Transverse colon (tissue), 4 donors: ENCODE measurements around the gene PCSK5. TPM values are rescaled to one million over a fixed set of nuclear protein-coding genes. Genes with fewer than 3 reads are reported as not detected.

Experiments
- DNase-seq: peaks from one replicate; pipeline ENCODE4 v3.0.0-alpha.2; 2019
- H3K27ac ChIP-seq, 4 donors: fragments of 200-600 bp; sonication (generic); 2 replicates each; pipeline ENCODE4 v1.5.1; 2016 to 2018; ENCODE audit warnings: inconsistent platforms in 4 of 4
- H3K27me3 ChIP-seq: fragments of 200-600 bp; sonication (generic); 2 replicates; pipeline ENCODE4 v1.5.1; 2017; ENCODE audit warnings: inconsistent platforms
- H3K36me3 ChIP-seq, 4 donors: fragments of 200-600 bp; sonication (generic); 2 replicates each; pipeline ENCODE4 v1.5.1; 2017 to 2019; ENCODE audit warnings: inconsistent platforms in 4 of 4
- H3K4me1 ChIP-seq, 4 donors: fragments of 200-600 bp; sonication (generic); 2 replicates each; pipeline ENCODE4 v1.5.1; 2017 to 2020; ENCODE audit warnings: inconsistent platforms in 4 of 4
- H3K4me3 ChIP-seq, 4 donors: fragments of 200-600 bp; sonication (generic); 1 replicate in 1 of 4; 2 replicates in 3 of 4; pipeline versions ENCODE4 v1.5.1 to v1.6.1; 2017 to 2019; ENCODE audit warnings: inconsistent platforms in 4 of 4
- H3K9me3 ChIP-seq, 2 donors: fragments of 200-600 bp; sonication (generic); 2 replicates each; pipeline ENCODE4 v1.5.1; 2017 to 2019; ENCODE audit warnings: inconsistent platforms in 2 of 2
- CTCF ChIP-seq, 5 experiments: fragments of 200-600 bp in 3 of 5; fragments of 450-650 bp in 2 of 5; sonication (generic) in 3 of 5; IDR thresholded peaks; 1 replicate in 2 of 5; 2 replicates in 3 of 5; pipeline ENCODE4 v1.5.1; 2016 to 2017; ENCODE audit warnings: antibody characterized with exemption in 5 of 5, inconsistent platforms in 3 of 5, mild to moderate bottlenecking in 2 of 5, moderate library complexity in 1 of 5
- EP300 ChIP-seq: sonication (generic); formaldehyde crosslinking; IDR thresholded peaks from one replicate; pipeline ENCODE4 v1.6.1; 2017; ENCODE audit warnings: antibody characterized with exemption, low read depth
- POLR2A ChIP-seq: fragments of 450-650 bp; IDR thresholded peaks from one replicate; pipeline ENCODE4 v1.6.1; 2016; ENCODE audit warnings: antibody characterized with exemption, mild to moderate bottlenecking, moderate library complexity
- POLR2AphosphoS5 ChIP-seq, 3 donors: sonication (generic); formaldehyde crosslinking; IDR thresholded peaks; one replicate each; pipeline ENCODE4 v1.6.1; 2016; ENCODE audit warnings: antibody characterized with exemption in 3 of 3
- WGBS, 2 donors: methylation state at CpG; one replicate each; pipeline ENCODE4 v1.1.5; 2018; ENCODE audit warnings: low coverage in 1 of 2; 5-methylcytosine and 5-hydroxymethylcytosine counted together
- in situ Hi-C, 4 donors: fragments of 200-750 bp; cut with MboI; loops; one replicate each; pipeline versions ENCODE4 v1.15.0 to v1.15.1; 2017; ENCODE audit warnings: low sequenced_read_pairs in 3 of 4, low pct_ligation_motif_present in 1 of 4, low pct_unique_long_range_greater_than_20kb in 1 of 4
- intact Hi-C: fragments of 100-400 bp; cut with DNase I; formaldehyde crosslinking; loops from one replicate; pipeline ENCODE4 v1.15.1; 2023; ENCODE audit warnings: low total_unique reads
- total RNA-seq, 4 donors: library from RNA; depleted of rRNA; stranded (reverse); fragments of >200 nt; gene quantifications; one replicate each; pipeline ENCODE4 v1.1.0, GENCODE V29; 2016

PCSK5 gene
- total RNA-seq, 4 donors from 2014 or later, result 110 to 248 (median 127) TPM

- no peaks in the 10 kb centered on the region for H3K27me3 ChIP-seq
- 69 to 84% methylated on average over 5 of the region's 5 CpGs for WGBS, 2 donors
- no peak for DNase-seq
- no peak overlapping the region for H3K27ac ChIP-seq
- peaks cover 0 to 13% (median 0%) of the 10 kb centered on the region in 4 donors for H3K4me1 ChIP-seq
- in situ Hi-C loops, result no loop called here
- no peak overlapping the region for H3K4me3 ChIP-seq
- H3K9me3 ChIP-seq, result no peaks in the 10 kb centered on the region
- H3K36me3 ChIP-seq, result peaks cover 0 to 9% (median 0%) of the 10 kb centered on the region in 4 donors
- TF ChIP-seq CTCF (IDR thresholded peaks at IDR 0.05), result no peak
- TF ChIP-seq POLR2A, result no peak
- no peak for TF ChIP-seq EP300
- TF ChIP-seq POLR2AphosphoS5 (IDR thresholded peaks at IDR 0.05), result no peak
- intact Hi-C loops, result no loop called here
Observed at GRCh38 chr9:76027416-76027815, 136.9 kb downstream of the PCSK5 start.

GRCh38 chr9:76027861-76028260 is 137.4 kb downstream of the PCSK5 start:
- no peaks in the 10 kb centered on the region for H3K9me3 ChIP-seq
- intact Hi-C loops (no loop called here), in situ Hi-C loops (no loop called here)
- no peaks in the 10 kb centered on the region for H3K27me3 ChIP-seq
- H3K4me3 ChIP-seq, result no peak overlapping the region
- peaks cover 0 to 13% (median 0%) of the 10 kb centered on the region in 4 donors for H3K4me1 ChIP-seq
- DNase-seq, result no peak
- 81 to 97% methylated on average over 2 of the region's 2 CpGs for WGBS, 2 donors
- peaks cover 0 to 9% (median 0%) of the 10 kb centered on the region in 4 donors for H3K36me3 ChIP-seq
- no peak for TF ChIP-seq EP300
- no peak for TF ChIP-seq POLR2AphosphoS5 (IDR thresholded peaks at IDR 0.05)
- no peak for TF ChIP-seq POLR2A
- no peak for TF ChIP-seq CTCF (IDR thresholded peaks at IDR 0.05)
- no peak overlapping the region for H3K27ac ChIP-seq

- H3K4me3 ChIP-seq, result no peak overlapping the region
- no peak overlapping the region for H3K27ac ChIP-seq
- H3K36me3 ChIP-seq, result no peaks in the 10 kb centered on the region
- no peaks in the 10 kb centered on the region for H3K9me3 ChIP-seq
- 60 to 69% methylated on average over 6 of the region's 6 CpGs for WGBS, 2 donors
- no peak for DNase-seq
- H3K27me3 ChIP-seq, result no peaks in the 10 kb centered on the region
- in situ Hi-C loops (no loop called here), intact Hi-C loops (no loop called here)
- no peak for TF ChIP-seq POLR2A
- no peak for TF ChIP-seq CTCF (IDR thresholded peaks at IDR 0.05)
- no peak for TF ChIP-seq EP300
- TF ChIP-seq POLR2AphosphoS5 (IDR thresholded peaks at IDR 0.05), result no peak
- H3K4me1 ChIP-seq, result peaks cover 0 to 13% (median 0%) of the 10 kb centered on the region in 4 donors
Observed at GRCh38 chr9:76032038-76032796, 141.7 kb downstream of the PCSK5 start.

- no peak for TF ChIP-seq POLR2AphosphoS5 (IDR thresholded peaks at IDR 0.05)
- no peak for TF ChIP-seq EP300
- TF ChIP-seq POLR2A, result no peak
- TF ChIP-seq CTCF (IDR thresholded peaks at IDR 0.05), result no peak
- H3K36me3 ChIP-seq, result no peaks in the 10 kb centered on the region
- peaks cover 0 to 13% (median 0%) of the 10 kb centered on the region in 4 donors for H3K4me1 ChIP-seq
- H3K27ac ChIP-seq, result no peak overlapping the region
- H3K27me3 ChIP-seq, result no peaks in the 10 kb centered on the region
- no peak overlapping the region for H3K4me3 ChIP-seq
- intact Hi-C loops, result no loop called here
- DNase-seq, result no peak
- WGBS, 2 donors, result 79 to 88% methylated on average over 6 of the region's 6 CpGs
- no peaks in the 10 kb centered on the region for H3K9me3 ChIP-seq
- in situ Hi-C loops, result no loop called here
Observed at GRCh38 chr9:76032797-76033373, 142.4 kb downstream of the PCSK5 start.
